Tibial nerve (tissue), 4 donors: ENCODE results near the gene COPE. TPM values are rescaled to one million over a fixed set of nuclear protein-coding genes. Genes with fewer than 3 reads are reported as not detected.

Source experiments
- DNase-seq, 2 donors: peaks; one replicate each; pipeline ENCODE4 v3.0.0-alpha.2; 2019; ENCODE audit warnings: low spot score in 2 of 2
- H3K27ac ChIP-seq, 4 donors: fragments of 200-600 bp; sonication (generic) in 3 of 4; one replicate each; pipeline ENCODE4 v1.5.1; 2017 to 2019; ENCODE audit warnings: mild to moderate bottlenecking in 1 of 4
- H3K27me3 ChIP-seq, 2 donors: fragments of 200-600 bp; sonication (generic) in 1 of 2; one replicate each; pipeline versions ENCODE4 v1.5.1 to v1.6.0; 2017 to 2019
- H3K36me3 ChIP-seq, 3 donors: fragments of 200-600 bp; sonication (generic); one replicate each; pipeline ENCODE4 v1.5.1; 2018 to 2019
- H3K4me1 ChIP-seq, 4 donors: fragments of 200-600 bp; sonication (generic) in 3 of 4; one replicate each; pipeline ENCODE4 v1.5.1; 2017 to 2019
- H3K4me3 ChIP-seq, 4 donors: fragments of 200-600 bp; sonication (generic) in 3 of 4; one replicate each; pipeline ENCODE4 v1.5.1; 2017 to 2019; ENCODE audit warnings: mild to moderate bottlenecking in 1 of 4, moderate library complexity in 1 of 4
- H3K9me3 ChIP-seq, 4 donors: fragments of 200-600 bp; sonication (generic) in 3 of 4; one replicate each; pipeline ENCODE4 v1.5.1; 2017 to 2019
- EP300 ChIP-seq, 2 donors: sonication (generic); formaldehyde crosslinking; IDR thresholded peaks; one replicate each; pipeline ENCODE4 v1.6.1; 2017; ENCODE audit warnings: antibody characterized with exemption in 2 of 2, mild to moderate bottlenecking in 1 of 2
- POLR2A ChIP-seq, 2 donors: fragments of 450-650 bp; IDR thresholded peaks; one replicate each; pipeline ENCODE4 v1.6.1; 2017; ENCODE audit warnings: antibody characterized with exemption in 2 of 2, mild to moderate bottlenecking in 2 of 2, moderate library complexity in 2 of 2
- WGBS, 2 donors: methylation state at CpG; one replicate each; pipeline ENCODE4 v1.1.5; 2018; 5-methylcytosine and 5-hydroxymethylcytosine counted together
- total RNA-seq, 4 donors: library from RNA; depleted of rRNA; stranded (reverse); fragments of >200 nt; gene quantifications; one replicate each; pipeline ENCODE4 v1.1.0, GENCODE V29; 2016
- TF ChIP-seq, protein P1 (sequence below), 5 experiments: fragments of 200-600 bp in 3 of 5; fragments of 450-650 bp in 2 of 5; sonication (generic) in 3 of 5; IDR thresholded peaks; one replicate each; pipeline ENCODE4 v1.5.1; 2016 to 2019; ENCODE audit warnings: antibody characterized with exemption in 5 of 5, mild to moderate bottlenecking in 3 of 5, moderate library complexity in 2 of 5

The COPE gene
- total RNA-seq, 4 donors from 2014 or later, result 151 to 266 (median 183) TPM

DNA sequence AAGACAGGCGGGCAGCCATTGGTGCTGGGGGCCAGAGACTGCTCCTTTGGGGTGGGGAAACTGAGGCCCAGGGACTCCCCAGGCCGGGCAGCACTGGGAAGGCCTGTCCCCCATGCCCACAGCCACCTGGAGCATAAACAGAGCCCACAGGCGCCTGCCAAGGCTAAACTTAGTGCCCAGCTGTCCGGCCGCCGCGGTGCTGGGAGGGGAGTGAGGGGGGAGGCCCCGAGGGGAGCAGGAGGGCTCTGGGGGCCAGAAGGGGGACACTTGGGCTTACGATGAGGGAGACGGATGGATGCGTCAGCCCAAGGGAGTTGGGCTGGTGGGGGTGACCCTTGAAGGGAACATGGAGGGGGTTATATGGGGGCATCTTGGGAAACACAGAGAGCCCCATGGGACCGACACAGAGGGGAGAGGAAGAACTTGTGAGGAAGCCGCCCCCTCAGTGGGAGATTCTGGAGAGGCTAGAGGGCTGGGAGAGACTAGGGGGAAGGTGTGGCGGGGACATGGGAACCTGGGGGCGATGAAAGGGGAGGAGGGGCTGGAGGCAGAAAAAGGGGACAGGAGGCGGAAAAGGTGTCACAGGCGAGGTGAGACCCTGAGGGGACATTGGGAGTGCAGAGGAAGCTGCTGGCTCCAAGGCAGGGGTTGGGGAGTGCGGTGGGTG is 25.5 kb downstream of the COPE start:
- 45 to 47% methylated on average over 17 to 18 of the region's 18 CpGs for WGBS, 2 donors
- Histone ChIP-seq H3K4me3 (peak overlapping the region in 1 of 4 donors; percentile 67), H3K9me3 (no peaks in the 10 kb centered on the region), H3K27me3 (peaks cover 0 to 27% of the 10 kb centered on the region in 2 donors), H3K4me1 (peaks cover 0 to 40% (median 9%) of the 10 kb centered on the region in 4 donors), H3K27ac (peak overlapping the region in 3 of 4 donors; percentile 66 to 93 (median 88)), H3K36me3 (peaks cover 0 to 25% (median 0%) of the 10 kb centered on the region in 3 donors)
- TF ChIP-seq EP300 (IDR thresholded peaks at IDR 0.05) (no peak), POLR2A (IDR thresholded peaks at IDR 0.05) (no peak)
- TF ChIP-seq, protein P1, sequence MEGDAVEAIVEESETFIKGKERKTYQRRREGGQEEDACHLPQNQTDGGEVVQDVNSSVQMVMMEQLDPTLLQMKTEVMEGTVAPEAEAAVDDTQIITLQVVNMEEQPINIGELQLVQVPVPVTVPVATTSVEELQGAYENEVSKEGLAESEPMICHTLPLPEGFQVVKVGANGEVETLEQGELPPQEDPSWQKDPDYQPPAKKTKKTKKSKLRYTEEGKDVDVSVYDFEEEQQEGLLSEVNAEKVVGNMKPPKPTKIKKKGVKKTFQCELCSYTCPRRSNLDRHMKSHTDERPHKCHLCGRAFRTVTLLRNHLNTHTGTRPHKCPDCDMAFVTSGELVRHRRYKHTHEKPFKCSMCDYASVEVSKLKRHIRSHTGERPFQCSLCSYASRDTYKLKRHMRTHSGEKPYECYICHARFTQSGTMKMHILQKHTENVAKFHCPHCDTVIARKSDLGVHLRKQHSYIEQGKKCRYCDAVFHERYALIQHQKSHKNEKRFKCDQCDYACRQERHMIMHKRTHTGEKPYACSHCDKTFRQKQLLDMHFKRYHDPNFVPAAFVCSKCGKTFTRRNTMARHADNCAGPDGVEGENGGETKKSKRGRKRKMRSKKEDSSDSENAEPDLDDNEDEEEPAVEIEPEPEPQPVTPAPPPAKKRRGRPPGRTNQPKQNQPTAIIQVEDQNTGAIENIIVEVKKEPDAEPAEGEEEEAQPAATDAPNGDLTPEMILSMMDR (IDR thresholded peaks at IDR 0.05), result no peak
- no peak for DNase-seq

DNA sequence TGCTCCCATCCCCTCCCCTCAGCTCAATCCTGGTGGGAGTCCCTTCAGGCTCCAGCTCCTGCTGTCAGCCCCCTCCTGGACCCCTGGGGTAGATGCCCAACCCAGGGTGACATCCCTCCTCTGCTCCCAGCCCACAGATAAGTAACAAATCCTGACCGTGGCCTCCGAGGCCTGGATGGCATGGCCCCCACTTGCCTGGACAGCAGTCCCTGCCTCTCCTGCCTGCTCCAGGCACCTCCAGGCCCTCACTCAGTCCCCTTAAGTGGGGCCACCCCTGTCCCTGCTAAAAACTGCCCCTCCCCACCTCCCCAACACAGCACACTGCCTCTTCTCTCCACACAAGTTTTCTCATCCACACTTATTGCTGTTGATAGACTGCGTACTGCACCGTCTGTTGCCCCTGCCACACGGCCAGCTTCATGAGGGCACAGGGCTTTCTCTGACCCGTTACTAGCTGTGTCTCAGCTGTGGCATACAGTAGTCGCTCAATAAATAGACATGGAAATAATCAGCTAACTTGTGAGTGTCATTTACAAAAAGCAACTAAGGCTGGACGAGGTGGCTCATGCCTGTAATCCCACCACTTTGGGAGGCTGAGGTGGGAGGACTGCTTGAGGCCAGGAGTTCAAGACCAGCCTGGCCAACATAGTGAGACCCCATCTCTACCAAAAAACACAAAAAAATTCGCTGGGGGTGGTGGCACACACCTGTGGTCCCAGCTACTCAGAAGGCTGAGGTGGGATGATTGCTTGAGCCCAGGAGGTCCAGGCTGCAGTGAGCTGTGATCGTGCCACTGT is 29.0 kb downstream of the COPE start:
- no peaks in the 10 kb centered on the region for H3K9me3 ChIP-seq
- no peak for DNase-seq
- peaks cover 0 to 40% (median 0%) of the 10 kb centered on the region in 3 donors for H3K36me3 ChIP-seq
- no peak overlapping the region for H3K27ac ChIP-seq
- peaks cover 0 to 15% of the 10 kb centered on the region in 2 donors for H3K27me3 ChIP-seq
- H3K4me1 ChIP-seq, result peaks cover 0 to 18% (median 2%) of the 10 kb centered on the region in 4 donors
- H3K4me3 ChIP-seq, result no peak overlapping the region
- no peak for TF ChIP-seq EP300 (IDR thresholded peaks at IDR 0.05)
- TF ChIP-seq POLR2A (IDR thresholded peaks at IDR 0.05), result no peak
- TF ChIP-seq, protein P1 (IDR thresholded peaks at IDR 0.05), result no peak
- 87% methylated on average over 10 of the region's 10 CpGs for WGBS, 2 donors

DNA sequence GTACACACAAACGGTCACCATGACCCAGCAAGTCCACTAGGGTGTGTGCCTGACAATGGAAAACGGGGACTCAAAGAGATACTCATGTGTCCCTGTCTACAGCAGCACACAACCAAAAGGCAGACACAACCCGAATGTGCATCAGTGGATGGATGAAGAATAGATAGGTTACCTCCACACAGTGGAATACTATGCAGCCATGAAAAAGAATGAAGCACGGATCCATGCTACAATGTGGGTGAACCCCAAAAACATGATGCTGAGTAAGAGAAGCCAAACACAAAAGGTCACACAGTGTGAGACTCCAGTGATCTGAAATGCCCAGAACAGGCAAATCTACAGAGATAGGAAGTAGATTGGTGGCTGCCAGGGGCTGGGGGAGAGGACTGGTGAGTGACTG is 32.2 kb downstream of the COPE start:
- Histone ChIP-seq H3K27ac (no peak overlapping the region), H3K36me3 (peaks cover 0 to 56% (median 0%) of the 10 kb centered on the region in 3 donors), H3K4me3 (no peak overlapping the region), H3K9me3 (no peaks in the 10 kb centered on the region), H3K4me1 (no peaks in the 10 kb centered on the region), H3K27me3 (no peaks in the 10 kb centered on the region)
- WGBS, 2 donors, result 90% methylated on average over 4 of the region's 4 CpGs
- TF ChIP-seq, protein P1 (IDR thresholded peaks at IDR 0.05), result no peak
- TF ChIP-seq POLR2A (IDR thresholded peaks at IDR 0.05) (no peak), EP300 (IDR thresholded peaks at IDR 0.05) (no peak)
- DNase-seq, result no peak

DNA sequence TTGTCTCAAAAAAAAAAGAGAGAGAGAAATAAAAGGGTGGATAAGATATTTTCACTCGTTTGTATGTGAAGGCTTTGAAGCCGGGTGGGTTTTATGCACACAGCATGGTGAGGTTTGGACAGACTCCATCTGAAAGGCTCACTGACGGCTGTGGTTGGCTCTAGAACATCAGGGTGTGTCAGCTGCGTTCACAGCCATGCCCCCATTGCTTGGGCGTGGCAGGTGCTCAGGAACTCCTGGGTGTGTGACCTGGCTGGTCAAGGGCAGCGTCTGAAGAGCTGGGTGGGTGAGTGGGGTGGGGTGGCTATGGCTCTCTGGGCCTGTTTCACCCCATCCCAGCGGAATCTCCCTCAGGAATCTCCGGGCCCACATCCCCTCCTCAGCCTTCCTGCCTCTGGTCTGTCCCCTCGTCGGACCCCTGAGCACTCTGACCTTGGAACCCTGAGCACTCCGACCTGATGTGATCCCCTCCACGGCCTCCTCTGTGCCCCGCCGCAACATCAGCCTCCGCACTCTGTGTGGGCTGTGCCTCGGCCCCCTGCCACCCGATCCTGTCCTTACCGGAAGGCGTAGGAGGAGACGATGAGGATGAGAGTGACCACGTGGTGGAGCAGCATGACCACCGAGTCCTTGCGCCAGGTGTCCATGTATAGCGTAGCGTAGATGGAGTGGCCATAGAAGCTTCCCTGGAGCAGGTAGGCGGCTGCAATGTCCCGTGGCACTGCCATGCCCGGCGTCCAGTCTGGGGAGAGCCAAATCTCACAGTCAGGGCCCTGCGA is 35.5 kb downstream of the COPE start:
- Histone ChIP-seq H3K27me3 (no peaks in the 10 kb centered on the region), H3K36me3 (peaks cover 0 to 65% (median 0%) of the 10 kb centered on the region in 3 donors), H3K4me3 (no peak overlapping the region), H3K9me3 (no peaks in the 10 kb centered on the region), H3K4me1 (no peaks in the 10 kb centered on the region), H3K27ac (no peak overlapping the region)
- 83 to 87% methylated on average over 30 of the region's 30 CpGs for WGBS, 2 donors
- no peak for DNase-seq
- TF ChIP-seq POLR2A (IDR thresholded peaks at IDR 0.05), result no peak
- TF ChIP-seq EP300 (IDR thresholded peaks at IDR 0.05), result no peak
- TF ChIP-seq, protein P1 (IDR thresholded peaks at IDR 0.05), result no peak
